TTC549 (cell line): Measurements from ENCODE around the gene LETM1.

Source experiments
- FAIRE-seq: peaks from 2 replicates; lab custom pipeline; 2012; peaks lifted over from hg19 to GRCh38; lab: Jason Lieb, UNC

LETM1 gene

DNA sequence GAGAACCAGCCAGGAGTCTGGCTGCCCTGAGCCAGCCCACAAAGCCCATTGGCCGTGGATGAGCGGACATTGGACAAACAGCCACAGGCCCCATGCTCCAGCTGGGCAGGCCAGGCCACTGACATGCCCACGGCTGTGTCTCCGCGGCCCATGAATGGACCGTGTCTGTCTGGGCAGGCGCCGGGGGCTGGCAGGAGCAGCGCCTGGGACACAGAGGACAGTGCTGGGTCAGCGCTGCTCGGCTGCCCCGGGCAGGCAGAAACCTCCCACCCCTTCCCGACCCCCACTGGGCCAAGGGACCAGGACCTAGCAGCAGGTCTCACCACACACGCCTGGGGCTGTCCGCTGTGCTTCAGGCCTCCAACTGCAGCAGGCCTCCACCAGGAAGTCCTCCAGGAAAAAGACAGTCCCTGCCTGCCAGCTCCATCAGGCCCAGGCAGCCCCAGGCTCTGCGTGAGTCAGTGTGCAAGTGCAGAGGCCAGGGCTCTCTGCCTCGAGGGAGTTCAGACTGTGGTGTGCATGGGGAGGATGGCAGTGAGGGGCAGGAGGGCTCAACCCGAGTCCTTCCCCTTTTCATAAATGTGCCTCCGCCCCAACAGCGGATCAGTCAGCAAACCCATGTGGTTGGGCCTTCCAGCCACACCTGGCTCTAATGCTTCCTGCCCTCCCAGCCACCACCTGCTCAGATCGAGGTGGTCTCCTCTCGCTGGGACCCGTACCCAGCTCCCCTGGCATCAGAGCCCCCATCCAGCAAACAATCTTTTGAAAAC lies 80.0 kb downstream of the LETM1 start:
- FAIRE-seq = no peak

DNA sequence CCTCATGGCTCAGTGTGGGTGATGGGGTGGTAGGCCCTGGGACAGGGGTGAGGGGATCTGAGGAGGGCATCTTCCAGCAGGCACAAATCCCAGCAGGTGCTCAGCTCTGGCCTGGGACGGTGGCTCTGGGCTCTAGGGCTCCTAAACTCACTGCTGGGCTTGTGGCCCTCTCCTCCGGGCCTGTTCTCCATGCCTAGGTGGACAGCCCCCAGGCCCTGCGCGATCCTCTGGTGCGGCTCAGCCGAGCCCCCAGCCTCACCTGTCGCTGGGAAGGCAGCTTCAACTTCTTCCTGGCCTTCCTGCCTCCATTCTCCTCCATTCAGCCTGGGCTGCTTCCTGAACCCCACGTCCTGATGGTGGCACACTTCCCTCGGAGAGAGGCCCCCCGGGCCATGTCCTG lies 82.2 kb downstream of the LETM1 start:
- FAIRE-seq = no peak

DNA sequence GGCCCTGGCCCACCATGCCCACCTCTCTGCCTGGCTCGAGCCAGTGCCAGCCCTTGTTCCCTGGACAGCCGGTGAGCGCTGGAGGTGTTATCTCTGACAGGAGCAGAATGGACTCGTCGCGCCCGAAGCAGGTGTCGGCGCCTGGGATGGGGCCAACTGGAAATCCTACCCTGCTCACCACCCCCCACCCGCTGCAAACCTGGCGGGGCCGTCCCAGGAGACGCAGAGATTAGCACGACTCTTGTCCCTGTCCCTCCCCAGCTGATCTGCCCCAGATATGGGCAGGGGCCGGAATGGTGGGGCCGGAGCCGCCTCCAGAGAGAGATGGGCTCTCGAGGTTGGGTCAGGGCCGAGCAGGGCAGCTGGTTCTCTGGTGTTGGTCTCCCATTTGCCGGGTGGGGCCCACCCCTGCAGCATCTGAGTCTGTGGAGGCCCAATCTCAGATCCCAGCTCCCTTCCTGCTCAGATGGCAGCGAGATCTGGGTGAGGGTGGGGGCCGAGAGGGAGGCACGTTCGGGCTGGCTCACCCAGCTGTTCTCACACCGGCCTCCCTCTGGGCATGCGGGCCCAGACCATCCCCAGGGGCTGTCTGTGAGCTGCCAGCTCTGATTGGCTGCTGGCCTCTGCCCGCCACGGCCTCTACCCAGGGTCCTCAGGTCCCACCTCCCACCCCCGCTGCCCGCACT lies 83.0 kb downstream of the LETM1 start:
- FAIRE-seq = no peak

- no peak for FAIRE-seq
These were observed 84.2 kb downstream of the LETM1 start for GRCh38 chr4:1771555-1772305.

DNA sequence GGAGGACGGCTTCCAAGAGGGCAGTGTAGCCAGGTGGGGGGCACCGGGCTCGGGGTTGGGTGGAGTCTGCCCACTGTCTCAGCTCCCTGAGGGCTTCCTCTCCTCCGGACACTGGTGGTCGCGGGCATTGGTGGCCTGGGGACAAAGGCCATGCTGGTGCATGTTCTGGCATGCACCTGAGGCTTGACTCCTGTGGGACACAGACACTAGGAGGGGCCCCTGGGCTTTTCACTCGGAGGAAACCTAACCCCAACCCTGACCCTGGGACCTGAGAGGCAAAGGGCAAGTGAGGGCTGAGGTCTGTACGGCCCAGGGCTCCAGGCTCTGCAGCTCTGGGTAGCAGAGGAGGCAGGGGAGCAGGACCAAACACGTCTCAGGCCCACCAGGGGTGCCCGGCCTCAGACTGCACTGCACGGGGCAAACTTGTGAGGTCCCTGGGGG lies 85.1 kb downstream of the LETM1 start:
- no peak for FAIRE-seq

DNA sequence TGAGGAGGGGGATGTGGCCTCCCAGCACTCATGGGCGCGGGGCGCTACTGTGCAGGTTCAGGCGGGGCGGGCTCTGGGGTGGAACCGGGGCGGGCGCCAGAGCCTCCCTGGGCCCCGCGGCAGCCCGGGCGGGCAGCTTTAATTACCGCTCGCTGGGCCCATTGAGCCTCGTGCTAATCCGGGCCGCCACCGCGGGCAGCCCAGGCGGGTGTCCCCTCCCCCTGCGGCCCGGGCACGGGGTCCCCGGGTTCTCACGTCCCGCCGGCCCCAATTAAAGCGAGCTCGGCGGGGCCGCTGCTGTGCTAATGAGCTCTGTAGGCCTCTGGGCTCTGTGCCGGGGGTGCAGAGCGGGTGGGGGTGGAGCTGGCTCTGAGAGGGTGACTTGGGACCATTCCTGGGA lies 85.7 kb downstream of the LETM1 start:
- no peak for FAIRE-seq

- FAIRE-seq = no peak
These were observed 86.3 kb downstream of the LETM1 start for GRCh38 chr4:1769692-1770091.

DNA sequence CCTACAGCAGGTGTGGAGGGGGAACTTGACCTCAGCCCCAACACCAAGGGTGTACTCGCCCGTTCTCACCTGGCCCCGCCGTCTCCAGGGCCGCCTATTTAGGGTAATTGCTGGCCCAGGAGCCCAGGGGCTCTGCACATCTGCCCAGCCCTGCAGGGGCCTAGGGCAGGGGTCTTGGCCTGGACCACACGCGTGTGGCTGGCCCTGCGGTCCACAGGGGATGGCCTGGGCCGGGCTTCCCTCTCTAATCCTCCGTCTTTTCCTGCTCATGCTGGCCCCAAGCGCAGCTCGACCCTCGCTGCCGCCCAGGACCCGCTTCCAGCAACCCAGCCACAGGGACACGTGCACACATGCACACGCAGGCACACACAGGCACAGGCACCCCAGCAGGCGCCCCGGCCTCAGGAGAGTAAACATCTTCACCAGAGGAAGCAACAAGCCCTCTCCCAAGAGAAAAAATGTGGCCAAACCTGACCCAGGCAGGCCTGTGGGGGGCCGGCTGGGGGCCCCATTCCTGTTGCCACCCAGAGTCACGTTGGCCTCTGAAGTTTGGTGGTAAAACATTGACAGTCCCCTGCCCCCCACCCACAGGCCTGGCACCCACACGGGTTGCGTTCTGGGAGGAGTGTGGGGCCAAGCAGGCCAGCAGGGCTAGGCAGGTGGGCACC lies 87.5 kb downstream of the LETM1 start:
- no peak for FAIRE-seq

DNA sequence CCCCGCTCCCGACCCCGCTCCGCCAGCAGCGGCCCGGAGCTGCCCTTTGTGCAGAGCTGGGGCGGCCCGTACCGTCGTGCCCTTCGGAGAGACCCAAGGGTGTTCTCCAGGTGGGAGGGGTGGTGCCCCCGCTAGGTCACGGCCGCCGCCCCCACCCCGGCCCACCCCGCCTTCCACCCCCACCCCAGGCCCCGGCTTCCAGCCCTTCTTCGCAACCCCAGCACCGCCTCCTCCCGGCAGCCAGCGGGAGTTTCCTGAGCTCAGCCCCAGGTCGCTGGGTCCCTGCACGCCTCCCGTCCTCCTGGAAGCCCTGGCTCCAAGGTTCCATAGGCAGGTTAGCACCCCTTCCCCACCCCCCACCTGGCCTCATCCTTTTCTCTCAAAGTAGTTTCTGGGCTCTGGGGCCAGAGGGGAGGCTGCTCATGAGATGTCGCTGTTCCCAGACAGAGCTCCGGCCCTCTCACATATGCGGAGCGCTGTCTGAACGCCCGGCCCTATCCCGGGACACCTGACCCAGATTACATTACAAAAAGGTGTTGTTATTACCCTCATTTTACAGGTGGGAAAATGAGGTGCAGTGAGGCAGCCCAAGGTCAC lies 88.1 kb downstream of the LETM1 start:
- no peak for FAIRE-seq

DNA sequence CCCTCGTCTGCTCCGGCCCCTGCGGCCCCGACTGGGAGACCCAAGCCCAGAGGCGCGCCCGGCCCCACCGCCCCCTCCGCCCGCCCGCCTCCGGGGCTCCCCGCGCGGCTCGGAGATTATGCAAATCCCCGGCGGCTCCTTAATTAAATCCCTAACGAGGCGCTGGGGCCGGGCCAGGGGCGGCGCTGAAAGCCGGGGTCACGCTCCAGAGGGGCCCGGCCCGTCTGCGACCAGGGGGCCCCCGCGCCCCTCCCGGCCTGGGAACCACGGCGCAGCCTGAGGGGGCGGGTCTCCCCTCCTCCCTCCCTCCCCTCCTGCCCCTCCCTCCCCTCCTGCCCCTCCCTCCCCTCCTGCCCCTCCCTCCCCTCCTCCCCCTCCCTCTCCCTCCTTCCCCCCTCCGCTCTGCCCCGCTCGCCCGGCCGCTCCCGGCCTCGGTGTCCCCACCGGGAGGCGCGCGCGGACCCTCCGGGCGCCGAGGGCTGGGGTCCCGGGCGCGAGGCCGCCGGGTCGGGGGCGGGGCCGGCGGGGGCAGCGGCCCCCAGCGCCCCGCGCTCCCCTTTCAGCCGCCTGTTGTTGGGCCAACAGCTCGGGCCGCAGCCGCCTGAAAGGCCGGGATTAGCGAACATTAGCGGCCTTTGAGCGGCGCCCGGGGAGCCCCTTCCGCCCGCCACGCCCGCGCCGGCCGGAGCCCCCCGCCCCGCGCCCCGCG lies 88.7 kb downstream of the LETM1 start:
- FAIRE-seq = no peak

DNA sequence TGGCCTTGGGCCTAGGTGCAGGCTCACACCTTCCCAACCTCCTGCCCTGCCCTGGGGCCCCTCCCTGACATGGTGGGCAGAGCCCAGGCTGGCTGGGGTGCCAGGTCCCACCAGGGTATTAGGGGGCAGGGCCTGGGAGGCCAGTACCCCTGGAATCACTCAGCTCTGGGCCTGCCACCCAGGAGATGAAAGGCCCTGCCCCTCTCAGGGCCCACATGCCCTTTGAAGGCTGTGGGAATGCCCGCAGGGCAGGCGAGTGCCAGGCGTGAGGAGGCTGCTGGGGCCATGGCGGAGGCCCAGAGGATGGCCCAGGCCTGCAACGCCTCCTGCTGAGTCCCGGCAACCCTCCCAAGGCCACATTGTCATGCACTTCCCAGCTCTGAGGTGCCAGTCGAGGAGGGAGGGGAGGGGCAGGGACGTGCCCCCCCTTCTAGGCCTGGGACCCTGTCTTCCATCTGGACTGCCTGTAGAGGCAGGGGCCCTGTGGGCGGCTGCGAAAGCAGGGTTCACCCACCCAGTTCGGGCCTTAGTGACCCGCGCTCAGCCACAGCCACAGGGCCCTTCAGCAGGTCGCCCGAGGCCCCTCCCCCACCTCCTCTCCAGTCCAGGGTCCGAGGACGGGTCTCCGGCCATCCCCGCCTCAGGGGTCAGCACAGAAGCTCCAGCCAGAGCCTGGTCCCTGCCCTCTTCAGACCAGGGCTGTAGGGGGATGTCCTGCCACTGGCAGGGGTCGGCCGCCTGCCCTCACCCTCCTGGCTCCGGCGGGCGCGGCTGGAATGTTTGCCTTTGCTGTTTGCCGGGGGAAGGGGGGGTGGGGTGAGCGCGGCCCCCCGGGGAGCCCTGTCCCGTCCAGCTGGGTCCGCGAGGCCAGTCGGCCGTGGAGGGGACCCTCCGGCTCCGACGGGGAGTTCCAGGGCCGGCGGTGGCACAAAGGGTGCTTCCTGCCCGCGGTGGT lies 89.6 kb downstream of the LETM1 start:
- no peak for FAIRE-seq

GRCh38 chr4:1765409-1766072 lies 90.4 kb downstream of the LETM1 start:
- FAIRE-seq = no peak

DNA sequence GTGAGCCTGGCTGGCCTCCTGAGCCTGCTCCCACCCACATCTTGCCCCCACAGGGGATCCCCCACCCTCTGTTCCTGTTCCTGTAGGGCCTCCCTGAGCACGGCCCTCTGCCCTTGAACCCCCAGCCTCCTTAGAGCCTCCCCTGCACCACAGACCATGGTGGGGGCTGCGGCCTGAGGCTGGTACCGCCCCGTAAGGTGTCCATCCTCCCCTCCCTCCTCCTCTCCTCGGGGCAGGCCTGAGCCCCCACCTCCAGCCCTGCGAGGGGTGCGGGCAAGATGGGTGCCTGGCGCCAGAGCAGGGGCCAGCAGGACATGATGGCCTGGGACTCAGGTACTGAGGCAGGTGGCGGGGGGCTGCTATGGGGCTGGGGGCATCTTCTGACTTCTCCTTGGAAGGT lies 91.3 kb downstream of the LETM1 start:
- FAIRE-seq = no peak

- FAIRE-seq = no peak
These were observed 92.3 kb downstream of the LETM1 start for GRCh38 chr4:1763550-1764080.

DNA sequence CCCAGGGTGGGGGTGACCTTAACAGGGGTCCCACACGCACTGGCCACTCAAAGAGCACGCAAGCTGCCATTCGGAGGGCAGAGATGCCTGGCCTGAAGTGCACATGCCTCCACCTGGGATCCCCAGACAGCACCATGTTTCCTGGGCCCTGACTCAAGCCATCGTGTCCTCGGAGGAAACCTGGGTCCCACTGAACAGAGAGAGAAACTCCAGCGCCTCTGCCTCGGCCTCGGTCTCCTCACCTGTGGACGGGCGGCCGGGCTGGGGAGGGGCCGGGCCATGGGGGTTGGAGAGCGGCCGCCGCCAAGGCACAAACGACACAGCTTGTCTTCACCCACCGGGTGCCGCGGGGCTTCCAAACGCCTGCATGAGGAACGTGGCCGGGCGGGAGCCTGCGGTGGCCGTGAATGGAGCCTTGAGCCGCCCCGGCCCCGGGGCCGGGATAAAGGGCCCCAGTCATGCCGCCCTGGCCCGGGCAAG lies 92.8 kb downstream of the LETM1 start:
- no peak for FAIRE-seq

GRCh38 chr4:1762264-1763010 lies 93.5 kb downstream of the LETM1 start:
- no peak for FAIRE-seq
